Endodermal cell (in vitro differentiated cells): Measurements from ENCODE around the gene DLG1. TPM values are rescaled to one million over a fixed set of nuclear protein-coding genes. Genes with fewer than 3 reads are reported as not detected.

ENCODE experiments used
- DNase-seq: peaks from one replicate; pipeline ENCODE4 v3.0.0-alpha.2; 2017
- H3K27ac ChIP-seq: 2 replicates; pipeline ENCODE4 v1.5.1; 2013; ENCODE audit warnings: mild to moderate bottlenecking, low read depth, low read length, moderate library complexity
- H3K27me3 ChIP-seq: 2 replicates; pipeline ENCODE4 v1.6.1; 2013; ENCODE audit warnings: mild to moderate bottlenecking, low read length, moderate library complexity; ENCODE audit not compliant: insufficient read depth, control insufficient read depth, poor library complexity, severe bottlenecking
- H3K36me3 ChIP-seq: 2 replicates; pipeline ENCODE4 v1.7.0; 2013; ENCODE audit warnings: mild to moderate bottlenecking, low read length, moderate library complexity; ENCODE audit not compliant: control insufficient read depth, insufficient read depth
- H3K4me1 ChIP-seq: one replicate; pipeline ENCODE4 v1.7.0; 2013; ENCODE audit warnings: low read length; ENCODE audit not compliant: control insufficient read depth, insufficient read depth
- H3K4me3 ChIP-seq: 2 replicates; pipeline ENCODE4 v1.5.1; 2013; ENCODE audit warnings: mild to moderate bottlenecking, low read length, moderate library complexity
- H3K9ac ChIP-seq: 2 replicates; pipeline ENCODE4 v1.6.1; 2013; ENCODE audit warnings: mild to moderate bottlenecking, low read length, moderate library complexity; ENCODE audit not compliant: poor library complexity, severe bottlenecking; ENCODE audit errors: extremely low read depth
- H3K9me3 ChIP-seq: 2 replicates; pipeline ENCODE4 v1.6.1; 2013; ENCODE audit warnings: mild to moderate bottlenecking, low read length, moderate library complexity; ENCODE audit not compliant: control insufficient read depth
- H3K27ac Mint-ChIP-seq: 2 replicates; pipeline ENCODE4 v1.8.0; 2020; ENCODE audit warnings: mixed read lengths
- H3K27me3 Mint-ChIP-seq: 2 replicates; pipeline ENCODE4 v1.8.0; 2021; ENCODE audit warnings: mild to moderate bottlenecking, mixed read lengths; ENCODE audit not compliant: insufficient read depth
- H3K36me3 Mint-ChIP-seq: 2 replicates; pipeline ENCODE4 v1.8.0; 2020; ENCODE audit warnings: low read depth, mixed read lengths
- H3K4me1 Mint-ChIP-seq: 2 replicates; pipeline ENCODE4 v1.8.0; 2020; ENCODE audit warnings: mixed read lengths
- H3K4me3 Mint-ChIP-seq: 2 replicates; pipeline ENCODE4 v1.8.0; 2020; ENCODE audit warnings: mild to moderate bottlenecking, moderate library complexity, mixed read lengths
- H3K9me3 Mint-ChIP-seq: 2 replicates; pipeline ENCODE4 v1.8.0; 2020; ENCODE audit warnings: mild to moderate bottlenecking, mixed read lengths
- WGBS, 2 experiments: methylation state at CpG; one replicate each; pipeline versions ENCODE4 v1.1.5 to v1.1.7; 2013; ENCODE audit warnings: missing lambda C conversion rate in 2 of 2, mixed read lengths in 1 of 2; ENCODE audit not compliant: insufficient coverage in 1 of 2, insufficient read length in 1 of 2; 5-methylcytosine and 5-hydroxymethylcytosine counted together
- total RNA-seq, 2 donors: library from RNA; stranded (reverse); fragmentation: NEBNext Ultra II Directional in 1 of 2; extraction: Animal tissue kit (Norgen Biotek cat#: 25700) in 1 of 2; gene quantifications; 2 replicates in 1 of 2; 3 replicates in 1 of 2; pipeline ENCODE4 v1.2.1, GENCODE V29; 2021
- TF ChIP-seq, protein P1 (sequence below): fragments of 200-600 bp; sonication (generic); conservative IDR thresholded peaks from 2 replicates; pipeline ENCODE4 v1.5.0; 2021; ENCODE audit warnings: antibody characterized with exemption, mild to moderate bottlenecking

Gene DLG1
- total RNA-seq, 2 donors from 2014 or later, result 78.7 to 96.9 TPM

DNA sequence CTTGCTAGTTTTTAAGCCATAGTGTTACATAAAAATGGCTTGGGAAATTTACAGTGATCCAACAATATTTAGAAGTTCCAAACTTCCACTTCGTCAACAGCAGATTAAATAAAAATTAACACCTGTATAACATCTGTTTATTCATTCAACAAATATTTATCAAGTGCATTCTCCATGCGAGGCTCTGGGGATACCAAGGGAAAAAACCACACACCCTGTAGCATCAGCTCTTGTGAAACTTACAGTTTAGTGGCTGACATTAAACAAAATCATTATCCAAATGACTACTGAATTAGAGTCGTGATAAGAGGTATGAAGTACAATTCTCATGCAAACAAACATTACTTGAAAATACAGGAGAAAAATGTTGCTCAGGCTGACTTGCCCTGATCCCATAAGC, 122.9 kb downstream of the DLG1 start:
- Histone ChIP-seq H3K27ac (no peak overlapping the region), H3K36me3 (peaks cover 18% of the 10 kb centered on the region), H3K9me3 (no peaks in the 10 kb centered on the region), H3K4me1 (no peaks in the 10 kb centered on the region), H3K27me3 (no peaks in the 10 kb centered on the region), H3K9ac (no peak overlapping the region), H3K4me3 (no peak overlapping the region)
- Mint-ChIP-seq H3K9me3 (no peaks in the 10 kb centered on the region), H3K4me3 (no peak overlapping the region), H3K27ac (no peak overlapping the region), H3K27me3 (no peaks in the 10 kb centered on the region), H3K36me3 (peaks cover 6% of the 10 kb centered on the region), H3K4me1 (peaks cover 15% of the 10 kb centered on the region)
- 91 to 96% methylated on average over 1 to 3 of the region's 3 CpGs for whole genome bisulfite sequencing, 2 experiments
- DNase-seq, result no peak
- TF ChIP-seq, protein P1, sequence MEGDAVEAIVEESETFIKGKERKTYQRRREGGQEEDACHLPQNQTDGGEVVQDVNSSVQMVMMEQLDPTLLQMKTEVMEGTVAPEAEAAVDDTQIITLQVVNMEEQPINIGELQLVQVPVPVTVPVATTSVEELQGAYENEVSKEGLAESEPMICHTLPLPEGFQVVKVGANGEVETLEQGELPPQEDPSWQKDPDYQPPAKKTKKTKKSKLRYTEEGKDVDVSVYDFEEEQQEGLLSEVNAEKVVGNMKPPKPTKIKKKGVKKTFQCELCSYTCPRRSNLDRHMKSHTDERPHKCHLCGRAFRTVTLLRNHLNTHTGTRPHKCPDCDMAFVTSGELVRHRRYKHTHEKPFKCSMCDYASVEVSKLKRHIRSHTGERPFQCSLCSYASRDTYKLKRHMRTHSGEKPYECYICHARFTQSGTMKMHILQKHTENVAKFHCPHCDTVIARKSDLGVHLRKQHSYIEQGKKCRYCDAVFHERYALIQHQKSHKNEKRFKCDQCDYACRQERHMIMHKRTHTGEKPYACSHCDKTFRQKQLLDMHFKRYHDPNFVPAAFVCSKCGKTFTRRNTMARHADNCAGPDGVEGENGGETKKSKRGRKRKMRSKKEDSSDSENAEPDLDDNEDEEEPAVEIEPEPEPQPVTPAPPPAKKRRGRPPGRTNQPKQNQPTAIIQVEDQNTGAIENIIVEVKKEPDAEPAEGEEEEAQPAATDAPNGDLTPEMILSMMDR, result no peak

DNA sequence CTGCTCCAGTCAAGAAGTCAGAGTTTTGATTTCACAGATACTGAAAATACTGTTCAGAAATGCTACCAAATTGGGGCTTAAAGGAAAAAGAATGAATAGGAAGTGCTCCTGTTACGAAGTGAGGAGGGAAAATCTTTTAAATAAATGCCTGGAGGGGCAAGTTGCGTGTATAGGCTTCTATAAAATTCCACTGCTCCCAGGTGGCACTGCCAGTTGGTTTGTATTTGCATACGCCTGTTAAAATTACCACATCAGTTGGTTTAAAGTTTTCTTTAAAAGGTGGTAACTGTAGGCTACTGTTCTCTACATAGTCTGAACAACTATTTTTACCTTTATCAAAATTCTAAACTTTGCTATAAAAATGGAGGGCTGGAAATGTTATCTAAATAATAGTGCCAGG, 123.5 kb downstream of the DLG1 start:
- DNase-seq, result no peak
- no peak overlapping the region for H3K27ac ChIP-seq
- H3K4me3 Mint-ChIP-seq, result no peak overlapping the region

DNA sequence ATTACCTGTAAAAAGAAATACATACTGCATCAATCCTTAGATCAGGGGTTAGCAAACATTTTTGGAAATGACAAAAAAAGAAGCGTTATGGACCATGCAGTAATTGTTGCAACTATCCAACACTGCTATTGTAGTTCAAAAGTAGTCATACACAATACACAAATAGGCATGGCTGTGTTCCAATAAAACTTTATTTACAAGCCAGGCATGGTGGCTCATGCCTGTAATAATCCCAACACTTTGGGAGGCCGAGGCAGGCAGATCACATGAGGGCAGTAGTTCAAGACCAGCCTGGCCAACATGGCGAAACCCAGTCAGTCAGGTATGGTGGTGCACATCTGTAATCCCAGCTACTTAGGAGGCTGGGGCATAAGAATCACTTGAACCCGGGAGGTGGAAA, 124.8 kb downstream of the DLG1 start:
- Histone ChIP-seq H3K27me3 (no peaks in the 10 kb centered on the region), H3K4me1 (no peaks in the 10 kb centered on the region), H3K9ac (no peak overlapping the region), H3K36me3 (peaks cover 18% of the 10 kb centered on the region), H3K27ac (no peak overlapping the region), H3K9me3 (no peaks in the 10 kb centered on the region), H3K4me3 (no peak overlapping the region)
- H3K27ac Mint-ChIP-seq, result no peak overlapping the region
- 96 to 97% methylated on average over 4 of the region's 4 CpGs for WGBS, 2 experiments
- peaks cover 9% of the 10 kb centered on the region for H3K36me3 Mint-ChIP-seq
- no peaks in the 10 kb centered on the region for H3K27me3 Mint-ChIP-seq
- no peak overlapping the region for H3K4me3 Mint-ChIP-seq
- DNase-seq, result no peak
- H3K9me3 Mint-ChIP-seq, result no peaks in the 10 kb centered on the region
- TF ChIP-seq, protein P1, result no peak
- H3K4me1 Mint-ChIP-seq, result peaks cover 15% of the 10 kb centered on the region

More for the DNA sequence above, 123.5 kb downstream of the DLG1 start:
- WGBS, 2 experiments, result 66 to 75% methylated on average over 2 to 3 of the region's 3 CpGs
- H3K4me1 ChIP-seq, result no peaks in the 10 kb centered on the region
- H3K36me3 ChIP-seq, result peaks cover 18% of the 10 kb centered on the region
- H3K4me3 ChIP-seq, result no peak overlapping the region
- TF ChIP-seq, protein P1, result no peak
- H3K9ac ChIP-seq, result no peak overlapping the region
- no peaks in the 10 kb centered on the region for H3K27me3 ChIP-seq
- Mint-ChIP-seq H3K36me3 (peaks cover 9% of the 10 kb centered on the region), H3K9me3 (no peaks in the 10 kb centered on the region), H3K27ac (no peak overlapping the region), H3K4me1 (peaks cover 15% of the 10 kb centered on the region), H3K27me3 (no peaks in the 10 kb centered on the region)
- no peaks in the 10 kb centered on the region for H3K9me3 ChIP-seq
